T-helper 2 cell treated with Interferon-gamma antibody and Interleukin-4, amounts not matched to agents 100 ng/mL and 5 ng/mL, for 36 hours (primary cell): ENCODE measurements around the gene TP73. TPM values are rescaled to one million over a fixed set of nuclear protein-coding genes. Genes with fewer than 3 reads are reported as not detected.

Source experiments
- intact Hi-C: fragments of 100-400 bp; cut with micrococcal nuclease; formaldehyde crosslinking; loops from one replicate; pipeline ENCODE4 v1.15.1; 2023
- total RNA-seq: library from RNA; stranded (reverse); gene quantifications from 2 replicates; pipeline ENCODE4 v1.2.3, GENCODE V29; 2022

The TP73 gene
- total RNA-seq, 1 donor from 2014 or later = 2.6 TPM

DNA sequence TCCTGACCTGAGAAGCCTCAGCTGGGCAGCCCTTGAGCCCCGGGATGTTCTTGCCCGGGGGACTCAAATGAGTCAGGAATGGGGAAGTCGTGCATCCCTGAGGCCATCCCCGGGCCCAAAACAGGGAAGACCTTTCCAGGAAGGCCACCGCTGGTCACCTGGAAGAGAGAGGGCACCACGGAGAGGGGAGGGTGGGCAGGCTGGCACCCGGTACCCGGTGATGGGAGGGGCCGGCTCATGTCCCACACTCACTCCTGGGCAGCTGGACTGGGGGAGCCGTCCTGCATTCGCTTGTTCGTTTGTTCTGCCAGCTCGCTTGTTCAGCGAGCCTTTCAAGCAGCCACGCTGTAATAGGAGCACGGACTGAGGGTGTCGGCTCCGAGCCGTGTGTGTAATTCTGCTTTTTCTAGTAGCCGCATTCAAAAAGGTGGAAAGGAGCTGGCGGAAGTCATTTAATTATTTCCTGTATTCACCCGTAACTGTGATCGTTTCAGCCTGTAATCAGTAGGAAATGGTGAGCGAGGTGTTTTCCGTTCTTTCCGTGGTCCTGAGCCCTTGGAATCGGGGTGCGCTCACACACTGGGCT lies 51.6 kb downstream of the TP73 start:
- intact Hi-C loops = no loop called here

DNA sequence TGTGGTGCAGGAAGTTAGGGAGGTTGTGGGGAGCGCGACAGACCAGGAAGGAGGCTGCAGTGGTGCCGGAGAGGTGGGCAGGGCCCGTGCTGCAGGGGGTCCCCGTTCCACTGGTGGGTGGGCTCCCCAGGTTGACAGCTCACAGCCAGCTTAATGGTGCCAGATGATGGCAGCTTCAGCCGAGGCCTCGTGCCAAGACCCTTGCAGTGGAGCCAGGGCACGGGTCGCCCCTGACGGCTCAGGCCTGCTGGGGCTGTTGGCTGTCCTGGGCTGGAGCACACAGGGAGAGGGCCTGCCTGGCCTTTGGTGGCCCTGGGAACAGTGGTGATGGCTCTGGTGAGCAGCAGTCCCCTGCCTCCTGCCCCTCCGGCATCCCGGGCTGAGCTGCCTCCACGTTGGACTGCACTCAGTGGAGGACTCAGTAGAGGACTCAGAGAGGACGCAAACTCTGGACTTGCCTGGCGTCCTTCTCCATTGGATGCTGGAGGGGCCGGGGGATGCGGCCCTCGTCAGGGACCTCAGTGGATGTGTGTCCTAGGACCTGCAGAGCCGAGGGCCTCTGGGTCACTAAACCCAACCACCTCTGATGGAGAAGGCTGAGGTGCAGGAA lies 53.1 kb downstream of the TP73 start:
- intact Hi-C loops = no loop called here

DNA sequence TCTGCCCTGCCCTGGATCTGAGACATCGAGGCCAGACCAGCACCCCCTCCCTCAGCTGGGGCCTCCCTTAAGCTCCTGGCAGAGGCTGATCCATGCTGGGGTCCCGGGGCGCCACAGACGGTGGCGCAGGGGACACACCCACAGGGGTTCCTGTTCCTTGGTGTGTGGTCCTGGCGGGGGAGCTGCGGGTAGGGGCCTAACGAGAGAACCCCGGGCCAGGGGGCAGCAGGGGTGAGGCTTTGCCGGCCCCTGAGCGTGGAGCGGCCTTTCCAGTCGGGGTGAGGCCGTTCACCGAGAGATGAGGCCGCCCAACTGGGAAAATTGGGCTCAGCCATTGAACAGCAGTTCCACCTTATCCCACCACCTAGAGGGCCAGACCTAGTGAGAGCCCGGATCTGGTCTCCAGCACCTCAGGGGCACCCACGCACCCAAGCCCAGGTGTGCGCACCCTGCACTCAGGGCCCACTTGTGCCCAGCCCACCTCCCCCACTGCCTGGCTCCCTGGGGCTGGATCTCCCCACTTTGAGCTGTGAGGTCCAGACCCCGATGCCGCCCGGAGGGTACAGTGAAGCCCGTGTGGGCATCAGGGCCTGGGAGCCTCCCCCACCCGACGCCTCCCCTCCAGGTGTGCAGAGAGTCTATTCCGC lies 54.5 kb downstream of the TP73 start:
- intact Hi-C loops = no loop called here

DNA sequence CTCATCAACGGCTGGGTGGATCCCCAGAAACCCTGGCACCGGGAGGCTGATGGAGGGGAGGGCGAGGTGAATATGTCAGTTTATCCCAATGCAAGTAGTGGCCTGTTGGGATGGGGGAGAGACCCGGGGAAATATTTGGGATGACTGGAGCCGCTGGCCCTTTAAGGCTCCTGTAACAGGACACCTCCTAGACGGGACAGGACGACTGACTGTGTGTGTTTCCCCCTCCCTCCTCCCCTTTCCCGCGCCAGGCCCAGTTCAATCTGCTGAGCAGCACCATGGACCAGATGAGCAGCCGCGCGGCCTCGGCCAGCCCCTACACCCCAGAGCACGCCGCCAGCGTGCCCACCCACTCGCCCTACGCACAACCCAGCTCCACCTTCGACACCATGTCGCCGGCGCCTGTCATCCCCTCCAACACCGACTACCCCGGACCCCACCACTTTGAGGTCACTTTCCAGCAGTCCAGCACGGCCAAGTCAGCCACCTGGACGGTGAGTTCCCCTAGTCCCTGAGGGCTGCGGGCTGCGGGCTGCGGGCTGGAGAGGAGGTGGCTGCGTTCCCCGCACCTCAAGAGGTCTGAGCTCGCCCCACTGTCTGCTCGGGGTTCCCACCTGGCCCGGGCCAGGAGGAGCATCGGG lies 55.1 kb downstream of the TP73 start:
- intact Hi-C loops = no loop called here

DNA sequence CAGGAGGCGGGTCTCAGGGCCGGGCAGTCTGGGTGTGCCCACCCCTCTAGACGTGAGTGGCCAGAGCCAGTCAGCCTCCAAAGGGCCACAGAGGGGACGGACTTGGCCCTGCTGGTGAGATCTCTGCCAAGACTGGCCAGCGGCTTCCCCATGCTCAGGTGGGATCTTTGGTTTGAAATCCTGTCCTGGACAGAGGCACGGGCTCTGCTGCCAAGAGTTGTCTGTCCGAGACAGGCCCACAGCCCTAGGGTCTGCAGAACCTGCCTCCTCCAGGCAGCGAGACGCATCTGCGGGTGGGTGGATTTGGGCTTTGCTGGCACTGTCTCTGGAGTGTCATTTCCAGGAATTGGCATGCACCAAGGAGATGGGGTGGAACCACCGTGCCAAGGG lies 55.6 kb downstream of the TP73 start:
- intact Hi-C loops = no loop called here

DNA sequence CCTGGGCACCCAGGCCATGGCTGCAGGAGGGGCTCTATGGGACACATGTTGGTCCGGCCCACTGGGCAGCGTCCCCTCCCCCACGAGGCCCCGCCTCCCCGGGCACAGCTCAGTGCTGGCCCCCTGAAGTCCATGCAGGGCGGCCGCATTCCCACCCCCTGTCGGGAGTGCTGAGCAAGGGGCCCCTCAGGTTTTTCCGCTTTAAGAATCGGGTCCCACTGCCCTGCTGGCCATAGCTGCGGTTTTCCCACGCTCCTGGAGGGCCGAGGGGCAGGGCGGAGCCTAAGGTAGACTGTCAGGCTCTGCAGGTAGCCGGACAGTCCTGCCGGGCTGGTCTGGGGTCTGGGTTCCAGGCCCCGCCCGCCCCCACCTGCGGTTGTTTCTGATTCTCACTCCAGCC lies 56.5 kb downstream of the TP73 start:
- intact Hi-C loops = no loop called here

DNA sequence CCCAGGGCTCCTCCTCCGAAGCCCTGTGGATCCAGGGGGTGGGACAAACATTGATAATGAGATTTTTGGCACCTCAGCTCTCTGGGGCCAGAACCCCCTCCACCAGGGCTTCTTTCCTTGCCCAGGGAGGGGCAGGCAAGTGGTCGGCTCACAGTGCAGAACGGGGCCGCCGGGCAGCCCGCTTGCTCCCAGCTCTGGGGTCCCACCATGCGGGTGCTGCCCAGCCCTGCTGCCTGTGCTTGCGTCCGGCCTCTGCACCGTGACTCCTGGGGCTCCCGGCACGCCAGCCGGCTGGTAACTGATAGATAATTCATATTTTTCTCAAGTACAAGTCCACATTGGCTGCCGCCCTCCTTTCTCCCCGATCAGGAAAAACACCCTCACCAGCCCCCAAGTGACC lies 57.9 kb downstream of the TP73 start:
- intact Hi-C loops = no loop called here

DNA sequence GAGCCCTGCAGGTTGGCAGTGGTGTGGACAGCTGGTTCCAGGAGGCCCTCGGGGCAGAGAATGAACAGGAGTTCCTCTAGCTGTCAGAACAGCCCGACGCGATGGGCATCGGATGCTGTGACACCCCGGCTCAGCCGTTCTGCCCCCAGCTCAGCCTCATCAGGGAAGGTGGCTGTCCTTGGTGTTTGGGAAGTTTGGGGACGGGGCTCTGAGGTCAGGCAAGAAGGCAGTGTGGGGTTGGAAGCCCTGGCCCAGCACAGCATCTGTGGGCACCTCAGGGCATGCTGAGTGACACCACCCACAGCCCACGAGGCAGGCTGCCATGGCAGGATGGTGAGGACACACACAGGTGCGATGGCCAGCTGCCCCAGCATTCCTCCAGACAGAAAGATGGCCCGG lies 59.1 kb downstream of the TP73 start:
- intact Hi-C loops = no loop called here

DNA sequence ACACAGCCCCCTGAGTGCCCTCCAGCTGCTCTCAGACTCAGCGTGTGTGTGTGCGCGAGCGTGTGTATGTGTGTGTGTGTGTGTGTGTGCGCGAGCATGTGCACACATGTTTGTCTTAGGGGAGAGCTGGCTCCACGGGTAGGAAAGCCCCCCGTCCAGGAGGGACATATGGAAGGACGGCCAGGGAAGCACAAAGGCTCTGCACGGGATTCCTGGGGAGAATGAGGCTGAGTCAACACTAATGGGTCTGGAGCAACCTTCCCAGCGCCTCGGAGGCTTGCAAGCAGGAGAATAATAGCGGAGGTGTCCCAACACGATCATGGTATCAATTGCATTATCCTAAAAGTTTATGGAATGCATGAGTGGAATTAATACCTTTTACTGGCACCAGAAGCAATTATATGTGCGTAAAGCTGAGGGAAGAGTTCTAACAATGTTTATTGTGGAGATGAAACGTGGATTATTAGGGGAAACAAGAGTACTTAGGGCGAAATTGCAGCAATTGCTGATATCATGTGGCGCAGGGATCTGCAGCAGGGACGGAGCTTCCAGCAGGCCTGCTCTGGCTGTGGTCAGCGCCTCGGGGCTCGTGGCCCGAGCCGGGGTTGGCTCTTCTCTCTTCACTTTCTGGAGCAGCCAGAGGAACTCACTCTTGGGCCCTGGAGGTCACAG lies 59.6 kb downstream of the TP73 start:
- intact Hi-C loops = no loop called here

DNA sequence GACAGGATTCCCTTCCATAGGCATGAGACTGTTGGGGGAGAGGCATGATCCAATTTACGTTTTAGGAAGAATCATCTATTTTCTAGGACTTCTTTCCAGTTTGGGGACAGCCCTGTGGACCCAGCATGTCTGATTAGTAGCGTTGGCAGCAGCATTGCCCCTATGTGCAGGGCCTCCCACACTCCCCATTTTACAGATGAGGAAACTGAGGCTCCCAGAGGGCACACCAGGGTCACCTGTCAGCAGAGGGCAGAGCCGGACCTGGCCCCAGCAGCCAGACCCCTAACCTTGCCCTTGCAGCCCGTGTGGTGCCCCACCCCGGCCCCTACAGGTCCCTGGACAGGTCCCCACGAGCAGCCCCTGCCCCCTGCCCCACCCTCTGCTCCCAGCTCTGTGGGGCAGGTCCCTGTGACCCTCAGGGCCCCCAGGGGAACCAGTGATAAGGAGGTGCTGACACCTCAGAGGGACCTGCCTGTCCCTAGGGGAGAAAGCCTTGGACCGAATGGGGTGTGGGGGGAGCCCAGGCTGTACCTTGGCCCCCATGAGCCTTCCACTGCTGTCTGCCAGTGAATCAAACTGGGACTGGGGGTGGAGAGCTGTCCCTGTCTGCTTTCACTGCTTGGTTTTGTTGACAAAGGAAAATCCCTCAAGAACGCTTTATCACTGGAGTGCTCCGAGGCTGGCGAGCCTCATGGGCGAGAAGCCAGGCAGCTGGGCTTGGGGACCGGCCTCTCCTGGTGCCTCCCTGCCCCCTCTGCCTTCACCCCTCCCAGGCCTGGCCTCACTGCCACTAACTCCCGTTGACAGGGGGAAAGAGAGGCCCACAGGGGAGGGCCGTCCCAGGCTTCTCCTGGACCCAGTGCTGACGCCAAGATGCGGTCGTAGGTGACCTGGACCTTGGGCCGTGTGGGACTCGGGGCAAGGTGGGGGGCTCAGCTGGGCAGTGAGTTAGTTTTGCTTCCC lies 60.5 kb downstream of the TP73 start:
- intact Hi-C loops = no loop called here

DNA sequence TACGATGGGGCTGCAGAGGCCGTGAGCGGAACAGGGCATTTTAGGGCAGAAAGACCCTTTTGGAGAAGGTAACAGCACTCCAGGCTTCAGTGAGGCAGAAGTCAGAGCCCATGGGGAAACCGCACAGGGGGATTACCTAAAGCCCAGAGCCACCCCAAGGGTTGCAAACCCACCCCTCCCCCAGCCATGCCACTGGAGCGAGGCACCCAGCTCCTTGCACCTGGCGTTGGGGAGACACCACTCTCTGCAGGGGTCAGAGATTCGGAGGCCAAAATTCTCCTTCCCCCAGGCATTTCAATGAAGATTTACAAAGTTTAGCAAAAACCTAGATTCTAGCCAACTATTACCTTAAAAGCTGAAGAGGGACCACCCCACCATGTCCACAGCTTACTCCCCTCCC lies 61.5 kb downstream of the TP73 start:
- intact Hi-C loops = no loop called here

DNA sequence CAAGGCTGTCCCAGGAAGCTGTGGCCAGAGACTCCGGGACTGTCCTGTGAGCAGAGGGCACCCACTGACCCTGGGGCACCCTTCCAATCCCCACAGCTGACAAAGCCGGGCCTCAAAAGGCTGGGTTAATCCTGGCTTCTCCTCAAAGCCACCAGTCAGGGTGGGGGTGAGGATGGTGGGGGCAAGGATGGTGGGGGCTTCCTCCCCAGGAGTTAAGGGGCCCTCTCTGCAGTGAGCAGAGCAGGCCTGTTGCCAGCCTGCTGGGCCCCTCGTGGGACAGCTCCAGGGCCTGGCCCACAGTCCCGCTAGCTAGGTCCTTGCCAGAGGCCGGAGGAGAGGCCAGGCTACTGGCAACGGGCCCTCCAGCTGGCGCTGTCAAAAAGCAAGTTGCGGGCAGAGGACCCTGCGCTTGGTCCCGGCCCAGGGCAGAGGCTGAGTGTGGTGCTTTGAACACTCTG lies 62.0 kb downstream of the TP73 start:
- intact Hi-C loops = no loop called here

DNA sequence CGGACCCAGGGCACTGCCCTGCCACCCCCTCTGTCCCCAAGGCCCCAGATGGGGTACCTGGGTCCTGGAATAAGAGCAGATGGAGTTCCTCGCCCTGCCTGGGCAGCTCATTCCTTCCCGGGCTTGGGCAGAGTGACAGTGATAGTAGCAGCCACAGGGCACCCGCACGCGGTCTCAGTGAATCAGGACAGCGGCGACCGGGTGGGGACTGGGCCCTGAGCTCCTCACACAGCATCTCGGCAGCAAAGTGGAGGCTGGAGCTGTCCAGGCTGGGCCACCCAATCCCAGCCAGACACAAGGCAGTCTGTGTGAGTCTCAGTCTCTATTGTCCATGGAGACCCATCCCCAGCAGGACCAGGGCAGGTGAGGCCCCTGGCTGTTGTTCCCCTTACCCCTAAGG lies 62.5 kb downstream of the TP73 start:
- intact Hi-C loops = no loop called here

DNA sequence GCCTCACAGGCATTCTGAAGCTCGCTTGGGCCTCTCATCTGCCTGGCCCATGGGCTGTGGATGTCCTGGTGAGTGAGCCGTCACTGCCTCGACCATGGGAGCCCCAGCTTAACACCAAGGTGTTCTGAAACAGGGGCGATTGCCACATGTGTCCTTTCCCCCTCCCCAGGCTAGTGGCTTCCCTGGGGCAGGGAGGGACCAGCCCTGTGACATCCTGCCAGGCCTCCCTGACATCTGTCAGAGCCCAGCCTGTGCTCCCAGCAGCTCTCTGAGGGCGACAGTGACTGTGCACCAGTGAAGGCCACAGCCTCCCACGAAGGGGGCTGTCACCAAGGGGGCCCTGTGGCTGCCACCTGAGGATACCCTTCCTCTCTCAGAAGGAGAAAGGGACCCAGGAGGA lies 64.0 kb downstream of the TP73 start:
- intact Hi-C loops = no loop called here

DNA sequence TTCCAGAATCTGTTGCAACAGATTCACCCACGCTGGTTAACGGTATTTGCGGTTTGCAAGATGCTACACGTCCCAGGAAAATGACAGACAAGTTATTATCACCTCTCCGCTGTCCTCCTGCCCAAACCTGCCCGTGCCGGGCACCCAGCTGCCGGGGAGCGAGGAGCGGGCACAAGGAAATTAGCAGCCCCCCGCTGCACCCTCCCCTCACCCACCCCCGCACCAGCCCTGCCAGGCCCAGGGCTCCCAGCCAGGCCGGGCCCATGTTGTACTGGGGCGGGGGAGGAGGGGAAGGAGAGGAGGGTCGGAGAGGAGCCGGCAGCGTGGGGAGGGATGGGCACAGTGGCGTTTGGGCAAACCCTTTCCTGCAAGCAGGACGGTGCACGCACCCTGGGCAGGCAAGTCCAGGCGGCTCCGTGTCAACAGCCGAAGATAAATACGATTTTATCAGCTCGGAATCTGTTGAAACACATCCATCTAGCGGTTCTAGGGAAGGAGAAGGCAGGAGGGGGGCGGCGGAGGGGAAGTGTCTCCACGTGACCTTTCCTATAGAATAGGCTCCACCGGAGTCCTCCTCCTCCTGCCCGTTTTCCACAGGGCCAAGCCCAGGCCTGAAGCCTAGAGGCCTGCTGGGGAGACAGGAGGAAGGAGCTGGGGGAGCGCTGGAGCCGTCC lies 64.9 kb downstream of the TP73 start:
- intact Hi-C loops = no loop called here

DNA sequence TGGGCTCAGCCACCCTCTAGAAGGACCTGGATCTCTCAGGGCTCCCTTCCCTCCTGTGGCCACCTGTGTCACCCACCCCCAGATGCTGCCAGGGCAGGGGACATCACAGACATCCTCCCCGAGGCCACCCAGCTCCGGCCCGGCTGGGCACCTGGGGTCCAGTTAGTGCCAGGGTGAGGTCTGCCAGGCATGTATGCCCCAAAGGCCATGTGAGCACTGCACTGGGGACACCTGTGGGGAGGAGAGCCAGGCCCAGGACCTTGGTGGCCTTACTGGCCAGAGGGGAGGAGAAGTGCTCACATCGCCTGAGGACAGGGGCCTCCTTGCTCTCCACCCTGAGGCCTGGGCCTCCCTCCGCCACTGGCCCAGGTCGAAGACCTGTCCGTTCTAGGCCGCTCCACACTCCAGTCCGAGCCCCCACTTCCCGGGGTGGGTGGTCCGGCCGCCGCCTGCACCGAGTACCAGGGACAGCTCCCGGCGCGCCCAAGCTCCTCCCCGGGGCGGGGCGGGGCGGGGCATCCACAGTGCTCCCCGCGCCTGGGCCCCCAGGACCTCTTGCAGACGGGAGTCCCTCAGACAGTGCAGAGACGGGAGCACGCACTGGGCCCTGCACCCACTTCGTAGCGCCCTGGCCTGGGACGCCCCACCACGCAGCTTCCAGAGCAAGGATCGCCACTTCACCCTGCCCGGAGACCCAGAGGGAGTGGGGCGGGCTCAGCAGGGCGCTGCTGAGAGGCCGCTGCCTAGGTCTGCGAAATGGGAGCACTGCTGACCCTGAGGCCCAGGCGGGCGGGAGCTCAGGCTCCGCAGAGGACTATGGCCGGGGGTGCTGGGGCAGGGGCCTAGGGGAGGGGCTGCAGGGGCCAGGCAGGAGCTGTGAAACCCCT lies 65.6 kb downstream of the TP73 start:
- intact Hi-C loops = no loop called here

DNA sequence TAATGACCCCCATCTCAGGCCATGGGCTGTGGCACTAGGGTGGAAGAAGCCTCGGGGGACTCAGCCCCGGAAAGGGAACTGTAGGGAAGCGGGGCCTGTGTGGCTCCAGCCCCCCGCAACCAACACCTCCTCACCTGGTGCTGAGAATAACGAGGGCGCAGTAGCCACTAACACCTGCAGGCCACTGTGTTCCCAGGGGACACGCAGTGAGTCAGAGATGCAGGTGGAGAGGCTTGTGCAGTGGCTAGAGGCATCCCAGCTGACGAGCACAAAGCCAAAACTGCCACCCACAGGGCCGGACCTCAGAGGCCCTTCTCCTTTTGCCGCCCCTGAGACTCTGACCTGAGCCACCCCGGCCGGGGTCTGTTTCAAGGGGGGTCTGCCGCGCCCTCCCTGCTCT lies 66.4 kb downstream of the TP73 start:
- intact Hi-C loops = no loop called here

DNA sequence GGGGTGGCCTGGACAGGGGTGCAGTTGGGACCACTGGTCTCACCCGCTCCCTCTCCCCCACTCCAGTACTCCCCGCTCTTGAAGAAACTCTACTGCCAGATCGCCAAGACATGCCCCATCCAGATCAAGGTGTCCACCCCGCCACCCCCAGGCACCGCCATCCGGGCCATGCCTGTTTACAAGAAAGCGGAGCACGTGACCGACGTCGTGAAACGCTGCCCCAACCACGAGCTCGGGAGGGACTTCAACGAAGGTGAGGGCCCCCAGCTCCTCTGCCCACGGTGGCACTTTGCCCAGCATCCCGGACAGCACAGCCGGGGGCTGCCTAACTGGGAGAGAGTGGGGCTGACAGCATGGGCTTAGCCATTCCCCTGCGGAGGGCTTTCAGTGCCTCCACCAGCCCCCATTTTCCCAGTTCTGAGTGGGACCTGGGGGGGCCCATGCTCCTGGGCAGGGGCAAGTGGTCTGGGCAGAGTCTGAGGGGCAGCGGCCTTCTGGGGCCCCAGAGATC lies 69.7 kb downstream of the TP73 start:
- intact Hi-C loops = loop anchor here (10.0 kb wide), 1 partner anchor 97 kb away; the partner anchor contains the start of gene TPRG1L

DNA sequence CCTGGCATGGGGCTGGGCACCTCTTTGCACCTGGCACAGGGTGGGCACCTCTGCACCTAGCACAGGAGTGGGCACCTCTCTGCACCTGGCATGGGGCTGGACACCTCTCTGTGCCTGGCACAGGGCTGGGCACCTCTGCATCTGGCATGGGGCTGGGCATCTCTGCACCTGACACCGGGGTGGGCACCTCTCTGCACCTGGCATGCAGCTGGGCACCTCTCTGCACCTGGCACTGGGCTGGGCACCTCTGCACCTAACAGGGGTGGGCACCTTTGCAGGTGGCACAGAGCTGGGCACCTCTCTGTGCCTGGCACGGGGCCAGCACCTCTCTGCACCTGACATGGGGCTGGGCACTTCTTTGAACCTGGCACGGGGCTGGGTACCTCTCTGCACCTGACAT lies 70.5 kb downstream of the TP73 start:
- intact Hi-C loops = loop anchor here (10.0 kb wide), 1 partner anchor 98 kb away; the partner anchor contains the start of gene TPRG1L
